ENCODE results near the gene CCDC33. TPM values are rescaled to one million over a fixed set of nuclear protein-coding genes. Genes with fewer than 3 reads are reported as not detected.

CCDC33 gene
- total and polyA plus RNA-seq, 10 donors, result 0.08 TPM; not detected in 9

DNA sequence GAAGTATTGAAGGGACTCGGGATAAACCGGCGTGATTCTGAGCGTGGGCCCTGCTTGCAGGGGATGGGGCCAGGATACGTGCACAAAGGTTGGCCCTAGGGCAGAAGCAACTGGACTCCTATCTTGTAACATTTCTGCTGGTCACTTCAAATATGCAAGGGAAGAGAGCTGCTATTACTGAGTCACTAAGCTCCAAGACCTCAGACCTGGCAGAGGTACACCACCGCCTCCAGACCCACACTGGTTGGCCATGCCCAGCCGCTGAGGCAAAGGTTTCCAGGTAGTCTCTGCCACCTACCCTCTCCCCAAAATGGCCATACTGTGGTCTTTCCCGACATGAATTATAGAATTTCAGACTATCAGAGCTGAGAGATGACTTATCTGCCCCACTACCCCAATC is 20.2 kb upstream of the CCDC33 start:
- Histone ChIP-seq H3K4me1 (no peaks in the 10 kb centered on the region), H3K9me3 (no peaks in the 10 kb centered on the region), H3K4me3 (no peak overlapping the region), H3K27me3 (replicated peaks in 1 of 7) (peaks cover 0 to 32% (median 0%) of the 10 kb centered on the region in 7 donors), H3K36me3 (no peaks in the 10 kb centered on the region), H3K27ac (no peak overlapping the region)
- TF ChIP-seq, protein P1, sequence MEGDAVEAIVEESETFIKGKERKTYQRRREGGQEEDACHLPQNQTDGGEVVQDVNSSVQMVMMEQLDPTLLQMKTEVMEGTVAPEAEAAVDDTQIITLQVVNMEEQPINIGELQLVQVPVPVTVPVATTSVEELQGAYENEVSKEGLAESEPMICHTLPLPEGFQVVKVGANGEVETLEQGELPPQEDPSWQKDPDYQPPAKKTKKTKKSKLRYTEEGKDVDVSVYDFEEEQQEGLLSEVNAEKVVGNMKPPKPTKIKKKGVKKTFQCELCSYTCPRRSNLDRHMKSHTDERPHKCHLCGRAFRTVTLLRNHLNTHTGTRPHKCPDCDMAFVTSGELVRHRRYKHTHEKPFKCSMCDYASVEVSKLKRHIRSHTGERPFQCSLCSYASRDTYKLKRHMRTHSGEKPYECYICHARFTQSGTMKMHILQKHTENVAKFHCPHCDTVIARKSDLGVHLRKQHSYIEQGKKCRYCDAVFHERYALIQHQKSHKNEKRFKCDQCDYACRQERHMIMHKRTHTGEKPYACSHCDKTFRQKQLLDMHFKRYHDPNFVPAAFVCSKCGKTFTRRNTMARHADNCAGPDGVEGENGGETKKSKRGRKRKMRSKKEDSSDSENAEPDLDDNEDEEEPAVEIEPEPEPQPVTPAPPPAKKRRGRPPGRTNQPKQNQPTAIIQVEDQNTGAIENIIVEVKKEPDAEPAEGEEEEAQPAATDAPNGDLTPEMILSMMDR (IDR thresholded peaks at IDR 0.05 in 8 of 11, conservative IDR thresholded peaks at IDR 0.05 in 3 of 11), result no peak
- TF ChIP-seq POLR2A (IDR thresholded peaks at IDR 0.05) (no peak), POLR2AphosphoS5 (IDR thresholded peaks at IDR 0.05) (no peak)
- no peak for DNase-seq
- intact Hi-C loops (cut with DNase I; ENCODE audit: low total_unique reads), result no loop called here
- 81 to 94% (median 93%) methylated on average over 8 of the region's 8 CpGs for WGBS, 5 donors

DNA sequence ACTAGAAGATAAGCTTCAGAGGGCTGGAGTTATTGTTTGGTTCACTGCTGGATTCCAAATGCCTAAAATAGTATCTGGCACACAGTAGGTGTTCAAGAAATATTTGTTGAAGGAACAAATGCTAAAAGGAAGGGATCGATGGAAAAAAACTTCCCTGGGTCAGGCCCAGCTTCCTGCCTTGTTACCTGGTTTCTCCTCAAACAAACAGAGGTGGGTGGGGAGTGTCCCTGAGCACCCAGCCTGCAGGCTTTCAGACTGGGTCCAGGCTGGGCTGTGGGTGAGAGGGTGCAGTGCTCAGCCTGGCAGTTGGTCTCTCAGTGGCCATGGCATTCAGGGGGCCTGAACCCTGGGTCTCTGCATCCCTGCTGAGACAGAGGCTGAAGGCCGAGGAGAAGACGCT is 19.2 kb upstream of the CCDC33 start:
- Histone ChIP-seq H3K9me3 (no peaks in the 10 kb centered on the region), H3K4me1 (peaks cover 0 to 6% (median 0%) of the 10 kb centered on the region in 6 donors), H3K27ac (no peak overlapping the region), H3K36me3 (no peaks in the 10 kb centered on the region), H3K4me3 (no peak overlapping the region), H3K27me3 (replicated peaks in 1 of 7) (peaks cover 0 to 40% (median 0%) of the 10 kb centered on the region in 7 donors)
- WGBS, 5 donors, result 80 to 94% (median 90%) methylated on average over 2 to 3 of the region's 3 CpGs
- no peak for TF ChIP-seq POLR2A (IDR thresholded peaks at IDR 0.05)
- TF ChIP-seq POLR2AphosphoS5 (IDR thresholded peaks at IDR 0.05), result no peak
- TF ChIP-seq, protein P1 (IDR thresholded peaks at IDR 0.05 in 8 of 11, conservative IDR thresholded peaks at IDR 0.05 in 3 of 11), result no peak
- no peak for DNase-seq
- intact Hi-C loops (cut with DNase I; ENCODE audit: low total_unique reads), result no loop called here

DNA sequence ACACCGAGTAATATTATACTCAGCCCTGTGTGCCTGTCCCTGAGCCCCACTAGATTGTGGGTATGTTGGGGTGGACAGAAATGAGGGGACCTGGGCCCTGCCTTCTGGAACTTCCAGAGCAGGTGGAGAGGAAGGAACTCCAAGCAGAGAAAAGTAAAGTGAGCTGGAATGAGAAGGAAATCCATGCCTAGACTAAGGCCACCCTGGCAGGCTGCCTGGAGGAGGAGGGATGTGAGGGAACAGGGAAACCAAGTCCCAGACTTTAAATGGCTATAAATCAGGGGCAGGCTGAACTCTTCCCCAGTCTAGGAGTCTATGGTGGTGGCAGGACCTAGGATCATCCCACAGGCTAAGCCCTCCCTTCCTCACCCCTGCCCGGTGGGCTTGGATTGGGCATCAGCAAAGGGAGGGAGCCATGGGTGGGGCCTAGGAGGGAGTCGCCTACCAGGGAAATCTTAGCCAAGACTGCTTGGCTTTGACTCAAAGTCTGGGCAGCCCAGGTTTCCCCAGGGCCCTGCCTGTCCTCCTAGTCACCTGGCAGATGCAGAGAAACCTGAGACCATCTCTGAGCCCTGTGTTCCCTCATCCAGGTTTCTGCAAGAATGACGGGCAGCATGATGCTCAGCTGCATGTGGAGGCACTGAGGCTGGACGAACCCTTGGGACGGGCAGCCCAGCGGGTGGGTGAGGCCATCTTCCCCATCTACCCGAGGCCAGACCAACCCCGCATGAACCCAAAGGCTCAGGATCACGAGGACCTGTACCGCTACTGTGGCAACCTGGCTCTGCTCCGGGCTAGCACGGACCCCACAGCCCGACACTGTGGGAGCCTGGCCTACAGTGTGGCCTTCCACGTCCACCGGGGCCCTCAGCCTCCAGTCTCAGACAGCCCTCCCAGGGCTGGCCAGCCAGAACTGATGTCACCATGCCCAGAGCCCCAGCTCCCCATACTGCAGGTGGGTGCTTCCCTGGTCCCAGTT is 17.9 kb upstream of the CCDC33 start:
- H3K36me3 ChIP-seq, result no peaks in the 10 kb centered on the region
- no peak overlapping the region for H3K4me3 ChIP-seq
- 87 to 95% (median 91%) methylated on average over 10 to 16 of the region's 16 CpGs for WGBS, 5 donors
- no peaks in the 10 kb centered on the region for H3K9me3 ChIP-seq
- TF ChIP-seq POLR2A (IDR thresholded peaks at IDR 0.05) (no peak), POLR2AphosphoS5 (IDR thresholded peaks at IDR 0.05) (no peak)
- TF ChIP-seq, protein P1 (IDR thresholded peaks at IDR 0.05 in 8 of 11, conservative IDR thresholded peaks at IDR 0.05 in 3 of 11), result no peak
- no peak overlapping the region for H3K27ac ChIP-seq
- H3K4me1 ChIP-seq, result peaks cover 0 to 6% (median 0%) of the 10 kb centered on the region in 6 donors
- H3K27me3 ChIP-seq (replicated peaks in 1 of 7), result peaks cover 0 to 53% (median 0%) of the 10 kb centered on the region in 7 donors
- DNase-seq, result no peak
- intact Hi-C loops (cut with DNase I; ENCODE audit: low total_unique reads), result no loop called here

Measured in spleen (tissue), 11 donors.